Measurements from ENCODE around the gene DCP1A. TPM values are rescaled to one million over a fixed set of nuclear protein-coding genes. Genes with fewer than 3 reads are reported as not detected.
A peak's percentile ranks its signal among the peaks of the same experiment; 100 is the strongest.
"Not testable (repeated sequence)": the region's sequence is repeated elsewhere in the genome, so short reads cannot be mapped to it uniquely, and the experiment has no call there.

DCP1A gene
- total and polyA plus RNA-seq, 9 donors = 11.5 to 34.1 (median 25.1) TPM

DNA sequence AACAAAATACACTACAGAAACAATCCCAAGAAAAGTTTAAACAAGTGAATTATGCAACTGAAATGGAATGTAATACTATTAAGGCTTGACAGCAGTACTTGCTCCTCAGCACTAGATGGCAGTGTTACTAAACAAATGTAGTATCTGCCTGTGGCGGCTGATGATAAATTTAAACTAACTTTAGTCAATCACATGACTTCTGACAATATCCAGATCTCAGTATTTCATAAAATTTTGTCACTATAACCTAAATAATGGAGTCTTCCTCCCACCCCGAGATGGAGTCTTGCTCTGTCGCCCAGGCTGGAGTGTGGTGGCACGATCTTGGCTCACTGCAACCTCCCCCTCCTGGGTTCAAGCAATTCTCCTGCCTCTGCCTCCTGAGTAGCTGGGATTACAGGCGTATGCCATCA is 47.7 kb downstream of the DCP1A start:
- H3K27me3 ChIP-seq; H3K4me1 ChIP-seq (ENCODE audit: insufficient read depth); DNase-seq; H3K4me3 ChIP-seq; H3K36me3 ChIP-seq; H3K9me3 ChIP-seq: not testable (repeated sequence)
- intact Hi-C loops (cut with DNase I) = loop anchor here (2.0 to 10.0 kb wide), 4 partner anchors 408 to 415 kb away; no protein-coding TSS in a partner anchor
- H3K27ac ChIP-seq = peak overlapping the region in 1 of 2 donors; percentile 26
- TF ChIP-seq CTCF (IDR thresholded peaks at IDR 0.05) = peak; percentile 54 to 90 (median 85)
- 34 to 38% (median 37%) methylated on average over 5 of the region's 5 CpGs for WGBS, 3 donors

- DNase-seq = no peak
- no peaks in the 10 kb centered on the region for H3K36me3 ChIP-seq
- no peaks in the 10 kb centered on the region for H3K9me3 ChIP-seq
- TF ChIP-seq CTCF (IDR thresholded peaks at IDR 0.05) (no peak), POLR2A (IDR thresholded peaks at IDR 0.05) (no peak), EP300 (IDR thresholded peaks at IDR 0.05) (no peak)
- H3K27me3 ChIP-seq = no peaks in the 10 kb centered on the region
- WGBS, 3 donors = 96 to 100% (median 98%) methylated on average over 1 of the region's 1 CpG
- intact Hi-C loops (cut with DNase I) = loop anchor here in 2 of 4 donors (5.0 to 10.0 kb wide), 2 partner anchors 417 to 419 kb away; no protein-coding TSS in a partner anchor
- H3K4me1 ChIP-seq (ENCODE audit: insufficient read depth) = no peaks in the 10 kb centered on the region
- H3K4me3 ChIP-seq = no peak overlapping the region
- no peak overlapping the region for H3K27ac ChIP-seq
Measured at GRCh38 chr3:53295410-53295809, 51.9 kb downstream of the DCP1A start.

- Histone ChIP-seq H3K4me3 (no peak overlapping the region), H3K4me1 (ENCODE audit: insufficient read depth) (no peaks in the 10 kb centered on the region), H3K27me3 (no peaks in the 10 kb centered on the region), H3K9me3 (no peaks in the 10 kb centered on the region), H3K27ac (no peak overlapping the region), H3K36me3 (no peaks in the 10 kb centered on the region)
- WGBS, 3 donors = 85 to 88% (median 88%) methylated on average over 8 of the region's 8 CpGs
- no peak for DNase-seq
- intact Hi-C loops (cut with DNase I) = loop anchor here in 1 of 4 donors (10.0 kb wide), 1 partner anchor 421 kb away; no protein-coding TSS in a partner anchor
- TF ChIP-seq EP300 (IDR thresholded peaks at IDR 0.05) = no peak
- no peak for TF ChIP-seq POLR2A (IDR thresholded peaks at IDR 0.05)
- no peak for TF ChIP-seq CTCF (IDR thresholded peaks at IDR 0.05)
Measured at GRCh38 chr3:53293867-53294266, 53.5 kb downstream of the DCP1A start.

DNA sequence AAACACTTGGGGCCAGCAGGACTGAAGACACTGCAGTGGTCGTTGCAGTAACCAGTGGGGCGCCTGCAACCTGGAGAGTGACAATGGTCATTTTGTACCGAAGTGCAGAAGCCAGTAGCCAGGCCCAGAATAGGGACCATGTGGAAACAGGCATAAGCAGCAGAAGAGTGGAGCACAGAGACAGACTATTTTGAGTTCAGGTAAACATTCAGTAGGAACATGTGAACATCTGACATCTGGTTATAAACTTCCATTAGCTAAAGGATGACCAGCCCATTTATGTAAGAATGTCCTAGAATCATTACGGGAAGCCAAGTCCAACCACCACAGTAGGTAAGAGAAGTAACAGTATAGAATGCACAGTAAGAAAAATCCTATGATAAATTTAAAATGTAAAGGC is 59.1 kb downstream of the DCP1A start:
- H3K27ac ChIP-seq = no peak overlapping the region
- H3K9me3 ChIP-seq = no peaks in the 10 kb centered on the region
- H3K4me1 ChIP-seq (ENCODE audit: insufficient read depth) = no peaks in the 10 kb centered on the region
- no peak overlapping the region for H3K4me3 ChIP-seq
- H3K27me3 ChIP-seq = no peaks in the 10 kb centered on the region
- WGBS, 3 donors = 76 to 82% (median 78%) methylated on average over 4 of the region's 4 CpGs
- H3K36me3 ChIP-seq = no peaks in the 10 kb centered on the region
- no peak for DNase-seq
- TF ChIP-seq POLR2A (IDR thresholded peaks at IDR 0.05) (no peak), CTCF (IDR thresholded peaks at IDR 0.05) (no peak), EP300 (IDR thresholded peaks at IDR 0.05) (no peak)
- intact Hi-C loops (cut with DNase I) = no loop called here

All from ovary (tissue), 9 donors.